OCI-M2 (cell line): ENCODE results near the gene CCDC57.

ENCODE experiments used
- DNase-seq: peaks from one replicate; lab custom pipeline; 2025; ENCODE audit not compliant: unreplicated experiment; lab: John Stamatoyannopoulos, UW

The CCDC57 gene

GRCh38 chr17:82096709-82097183 lies 115.9 kb downstream of the CCDC57 start:
- no peak for DNase-seq

GRCh38 chr17:82095777-82096708 lies 116.6 kb downstream of the CCDC57 start:
- no peak for DNase-seq

- DNase-seq = no peak
Observed at GRCh38 chr17:82094931-82095776, 117.5 kb downstream of the CCDC57 start.

- DNase-seq = no peak
Observed at GRCh38 chr17:82092995-82093751, 119.5 kb downstream of the CCDC57 start.

- DNase-seq = no peak
Observed at GRCh38 chr17:82092628-82092994, 120.0 kb downstream of the CCDC57 start.

GRCh38 chr17:82092094-82092586 lies 120.5 kb downstream of the CCDC57 start:
- no peak for DNase-seq

GRCh38 chr17:82091264-82092066 lies 121.2 kb downstream of the CCDC57 start:
- DNase-seq = no peak

GRCh38 chr17:82090549-82091263 lies 121.9 kb downstream of the CCDC57 start:
- DNase-seq = no peak

- no peak for DNase-seq
Observed at GRCh38 chr17:82089723-82090548, 122.7 kb downstream of the CCDC57 start.

- DNase-seq = no peak
Observed at GRCh38 chr17:82088838-82089722, 123.6 kb downstream of the CCDC57 start.

- DNase-seq = no peak
Observed at GRCh38 chr17:82087961-82088837, 124.4 kb downstream of the CCDC57 start.

GRCh38 chr17:82086941-82087906 lies 125.4 kb downstream of the CCDC57 start:
- no peak for DNase-seq

- no peak for DNase-seq
Observed at GRCh38 chr17:82085931-82086764, 126.5 kb downstream of the CCDC57 start.

GRCh38 chr17:82085031-82085861 lies 127.4 kb downstream of the CCDC57 start:
- DNase-seq = no peak
